Kidney (tissue), 14 donors: ENCODE data around the gene RBM12. TPM values are rescaled to one million over a fixed set of nuclear protein-coding genes. Genes with fewer than 3 reads are reported as not detected.

ENCODE experiments used
- DNase-seq, 5 donors: peaks; one replicate each; pipeline ENCODE4 v3.0.0-alpha.2; 2013 to 2020
- FAIRE-seq: peaks from 2 replicates; lab custom pipeline; 2012; peaks lifted over from hg19 to GRCh38; lab: Jason Lieb, UNC
- H3K27ac ChIP-seq, 2 donors: one replicate each; pipeline ENCODE4 v1.7.0; 2013; ENCODE audit warnings: low read depth in 2 of 2, low read length in 2 of 2, inconsistent platforms in 1 of 2
- H3K27me3 ChIP-seq: one replicate; pipeline ENCODE4 v1.7.1; 2013; ENCODE audit warnings: low read length, inconsistent platforms; ENCODE audit not compliant: control insufficient read depth, insufficient read depth
- H3K36me3 ChIP-seq, 3 donors: one replicate each; pipeline versions ENCODE4 v1.7.0 to v1.7.1; 2013; ENCODE audit warnings: low read length in 3 of 3, control low read depth in 1 of 3, inconsistent platforms in 1 of 3; ENCODE audit not compliant: insufficient read depth in 3 of 3, control insufficient read depth in 2 of 3
- H3K4me1 ChIP-seq, 3 donors: one replicate each; pipeline versions ENCODE4 v1.7.0 to v1.7.1; 2013; ENCODE audit warnings: low read length in 3 of 3, inconsistent platforms in 1 of 3, low read depth in 1 of 3; ENCODE audit not compliant: control insufficient read depth in 2 of 3, insufficient read depth in 2 of 3
- H3K4me3 ChIP-seq, 3 donors: one replicate each; pipeline versions ENCODE4 v1.7.0 to v1.8.1; 2013; ENCODE audit warnings: low read length in 3 of 3, control low read depth in 1 of 3, inconsistent platforms in 1 of 3
- H3K9ac ChIP-seq, 3 donors: one replicate each; pipeline versions ENCODE4 v1.7.0 to v1.7.1; 2013; ENCODE audit warnings: low read length in 3 of 3, control low read depth in 1 of 3, inconsistent platforms in 1 of 3
- H3K9me3 ChIP-seq, 3 donors: one replicate each; pipeline versions ENCODE4 v1.7.0 to v1.7.1; 2013; ENCODE audit warnings: low read length in 3 of 3, control low read depth in 1 of 3, inconsistent platforms in 1 of 3; ENCODE audit not compliant: control insufficient read depth in 2 of 3, insufficient read depth in 1 of 3
- intact Hi-C: fragments of 100-400 bp; cut with DNase I; formaldehyde crosslinking; loops from one replicate; pipeline ENCODE4 v1.11.1; 2022
- polyA plus RNA-seq: library from polyadenylated mRNA; stranded (reverse); fragments of 350-450 nt; fragmentation: Illumina TruSeq; extraction: RNeasy Lipid Tissue Mini Kit (QIAGEN cat#74804); gene quantifications from one replicate; pipeline ENCODE4 v1.2.3, GENCODE V29; 2014; ENCODE audit warnings: low read depth, low replicate concordance; ENCODE audit not compliant: insufficient read depth
- total RNA-seq: library from RNA; stranded (reverse); fragmentation: NEBNext Ultra II Directional; extraction: Animal tissue kit (Norgen Biotek cat#: 25700); gene quantifications from one replicate; pipeline ENCODE4 v1.2.1, GENCODE V29; 2021
- TF ChIP-seq, protein P1 (sequence below): IDR thresholded peaks from 3 replicates; pipeline ENCODE4 v1.5.1; 2012; ENCODE audit warnings: mild to moderate bottlenecking, moderate library complexity, borderline replicate concordance; ENCODE audit not compliant: insufficient read depth; ENCODE audit errors: extremely low read depth
- donor health status: control.
- donor health status: control.
- donor health status: control.
- donor health status: control.
- donor health status: control.
- donor health status: DM: yes; HTN: yes; CAD: no.
- donor health status: Normal renal cell carcinoma (clear cell type).

Gene RBM12
- total and polyA plus RNA-seq, 2 donors from 2014 or later, result 11.1 to 101 TPM

DNA sequence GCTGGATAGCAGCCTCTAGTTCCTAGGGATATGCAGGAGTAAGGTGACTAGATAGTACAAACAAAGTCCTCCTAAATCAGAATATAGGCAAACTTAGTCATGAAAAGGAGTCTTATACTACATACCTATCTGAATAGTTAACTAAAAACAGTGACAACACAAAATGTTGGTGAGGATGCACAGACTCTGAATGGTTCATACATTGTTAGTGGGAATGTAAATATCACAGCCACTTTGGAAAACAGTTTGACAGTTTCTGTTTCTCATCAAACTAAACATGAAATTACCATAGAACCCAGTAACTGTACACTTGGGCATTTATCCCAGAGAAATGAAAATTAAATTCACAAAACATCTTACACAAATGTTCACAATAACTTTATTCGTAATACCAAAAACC lies 17.3 kb upstream of the RBM12 start:
- no peak for FAIRE-seq
- intact Hi-C loops, result no loop called here

DNA sequence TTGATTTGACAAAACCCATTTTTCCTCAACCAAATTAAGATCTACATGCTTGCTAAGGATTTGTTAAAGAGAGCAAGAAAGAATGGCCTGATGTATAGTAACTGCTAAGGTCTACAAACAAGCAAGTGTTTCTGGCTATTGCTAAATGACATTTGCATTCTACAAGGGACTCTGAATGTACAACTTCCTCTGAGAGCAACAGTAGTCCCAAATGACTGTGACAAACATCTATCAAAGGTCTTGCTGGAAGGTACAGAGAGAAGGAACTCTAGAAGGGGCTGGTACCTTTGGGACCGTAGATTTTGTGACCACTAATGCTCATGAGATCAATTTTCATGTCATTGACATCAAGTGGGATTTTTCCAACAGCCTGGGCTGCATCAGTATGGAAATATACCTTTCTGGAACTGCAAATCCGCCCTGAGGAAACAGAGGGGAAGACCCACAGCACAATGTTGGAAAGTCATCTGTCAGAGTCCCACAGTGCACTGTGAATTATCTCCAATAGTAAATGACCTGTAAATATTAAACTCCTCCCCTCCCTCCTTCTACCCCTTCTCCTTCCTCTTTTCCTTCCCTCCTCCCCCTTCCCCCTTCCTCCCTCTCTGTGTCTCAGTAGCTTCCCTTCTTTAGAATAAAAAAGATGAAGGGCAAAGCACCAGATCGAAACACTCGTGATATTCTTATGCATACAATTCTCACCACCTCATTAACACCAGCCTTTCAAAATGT lies 15.9 kb upstream of the RBM12 start:
- Histone ChIP-seq H3K36me3 (peaks cover 0 to 6% (median 6%) of the 10 kb centered on the region in 3 donors), H3K9me3 (no peaks in the 10 kb centered on the region), H3K27me3 (no peaks in the 10 kb centered on the region), H3K9ac (no peak overlapping the region), H3K4me1 (no peaks in the 10 kb centered on the region), H3K4me3 (no peak overlapping the region), H3K27ac (no peak overlapping the region)
- FAIRE-seq, result no peak
- TF ChIP-seq, protein P1, sequence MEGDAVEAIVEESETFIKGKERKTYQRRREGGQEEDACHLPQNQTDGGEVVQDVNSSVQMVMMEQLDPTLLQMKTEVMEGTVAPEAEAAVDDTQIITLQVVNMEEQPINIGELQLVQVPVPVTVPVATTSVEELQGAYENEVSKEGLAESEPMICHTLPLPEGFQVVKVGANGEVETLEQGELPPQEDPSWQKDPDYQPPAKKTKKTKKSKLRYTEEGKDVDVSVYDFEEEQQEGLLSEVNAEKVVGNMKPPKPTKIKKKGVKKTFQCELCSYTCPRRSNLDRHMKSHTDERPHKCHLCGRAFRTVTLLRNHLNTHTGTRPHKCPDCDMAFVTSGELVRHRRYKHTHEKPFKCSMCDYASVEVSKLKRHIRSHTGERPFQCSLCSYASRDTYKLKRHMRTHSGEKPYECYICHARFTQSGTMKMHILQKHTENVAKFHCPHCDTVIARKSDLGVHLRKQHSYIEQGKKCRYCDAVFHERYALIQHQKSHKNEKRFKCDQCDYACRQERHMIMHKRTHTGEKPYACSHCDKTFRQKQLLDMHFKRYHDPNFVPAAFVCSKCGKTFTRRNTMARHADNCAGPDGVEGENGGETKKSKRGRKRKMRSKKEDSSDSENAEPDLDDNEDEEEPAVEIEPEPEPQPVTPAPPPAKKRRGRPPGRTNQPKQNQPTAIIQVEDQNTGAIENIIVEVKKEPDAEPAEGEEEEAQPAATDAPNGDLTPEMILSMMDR, result no peak
- intact Hi-C loops, result no loop called here
- DNase-seq, result no peak

More for the DNA sequence above, 17.3 kb upstream of the RBM12 start:
- Histone ChIP-seq H3K9ac (no peak overlapping the region), H3K4me3 (no peak overlapping the region), H3K9me3 (no peaks in the 10 kb centered on the region), H3K27me3 (no peaks in the 10 kb centered on the region), H3K36me3 (peaks cover 0 to 6% (median 6%) of the 10 kb centered on the region in 3 donors), H3K27ac (no peak overlapping the region), H3K4me1 (no peaks in the 10 kb centered on the region)
- DNase-seq, result no peak
- TF ChIP-seq, protein P1, result no peak

DNA sequence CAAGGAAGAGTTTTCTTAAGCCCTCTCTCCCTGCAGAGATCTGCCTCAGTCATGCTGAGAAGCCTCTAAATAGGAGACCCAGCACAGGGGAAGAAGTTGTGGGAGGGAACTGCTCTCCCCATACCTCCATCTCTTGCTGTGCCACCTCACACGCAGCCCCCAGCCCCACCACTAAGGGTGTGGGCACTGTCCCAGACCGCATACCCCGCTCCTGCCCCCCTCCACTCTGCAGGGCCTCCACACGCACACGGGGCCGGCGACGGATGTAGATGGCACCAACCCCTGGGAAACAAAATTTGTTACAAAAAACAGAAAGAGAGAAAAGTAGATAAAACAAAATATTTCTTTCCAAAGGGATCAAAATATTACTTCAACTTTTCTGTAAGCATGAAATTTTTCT lies 10.2 kb upstream of the RBM12 start:
- Histone ChIP-seq H3K27ac (no peak overlapping the region), H3K36me3 (peaks cover 0 to 35% (median 29%) of the 10 kb centered on the region in 3 donors), H3K9ac (no peak overlapping the region), H3K9me3 (no peaks in the 10 kb centered on the region), H3K4me1 (no peaks in the 10 kb centered on the region), H3K4me3 (no peak overlapping the region), H3K27me3 (no peaks in the 10 kb centered on the region)
- intact Hi-C loops, result no loop called here
- TF ChIP-seq, protein P1, result no peak
- DNase-seq (no peak), FAIRE-seq (no peak)
